GM23338 (cell line): ENCODE results near the gene KDM5C.

Experiments
- CREB1 ChIP-seq: fragments of 250-450 bp; sonication (Bioruptor Pico); IDR thresholded peaks from 2 replicates; pipeline ENCODE4 v1.5.0; 2020; ENCODE audit warnings: low read depth, mild to moderate bottlenecking, moderate library complexity
- CTCF ChIP-seq, 2 experiments: fragments of 200-600 bp in 1 of 2; sonication (generic) in 1 of 2; conservative IDR thresholded peaks; 2 replicates each; pipeline versions ENCODE4 v1.5.1 to v1.6.1; 2016 to 2017; ENCODE audit warnings: antibody characterized with exemption in 2 of 2, low read depth in 2 of 2, mild to moderate bottlenecking in 2 of 2, moderate library complexity in 1 of 2
- ETS1 ChIP-seq: IDR thresholded peaks from 2 replicates; pipeline ENCODE4 v1.6.1; 2016; ENCODE audit warnings: antibody characterized with exemption
- EZH2 ChIP-seq: fragments of 200-600 bp; sonication (generic); IDR thresholded peaks from one replicate; pipeline ENCODE4 v1.8.0; 2017; ENCODE audit warnings: antibody characterized with exemption, mild to moderate bottlenecking, low read depth; ENCODE audit not compliant: unreplicated experiment
- EZH2phosphoT487 ChIP-seq: fragments of 200-600 bp; sonication (generic); IDR thresholded peaks from one replicate; pipeline ENCODE4 v1.8.1; 2018; ENCODE audit warnings: antibody characterized with exemption; ENCODE audit not compliant: unreplicated experiment
- JUNB ChIP-seq: IDR thresholded peaks from one replicate; pipeline ENCODE4 v1.6.1; 2016; ENCODE audit warnings: antibody characterized with exemption; ENCODE audit not compliant: unreplicated experiment
- POLR2AphosphoS5 ChIP-seq: IDR thresholded peaks from 2 replicates; pipeline ENCODE4 v1.6.1; 2016; ENCODE audit warnings: antibody characterized with exemption, low read depth
- ZNF114 ChIP-seq: fragments of 250-450 bp; sonication (Bioruptor Pico); IDR thresholded peaks from 2 replicates; pipeline ENCODE4 v1.5.0; 2020; ENCODE audit warnings: mild to moderate bottlenecking, moderate library complexity
- TF ChIP-seq, protein P1 (sequence below): IDR thresholded peaks from one replicate; pipeline ENCODE4 v1.6.1; 2018; ENCODE audit warnings: antibody characterized with exemption; ENCODE audit not compliant: unreplicated experiment

- no peak for TF ChIP-seq CTCF (conservative IDR thresholded peaks at IDR 0.05; ENCODE audit: low read depth in 2 of 2)
- no peak for TF ChIP-seq CREB1 (CRISPR knock-in tag)
- no peak for TF ChIP-seq JUNB
- TF ChIP-seq POLR2AphosphoS5: no peak
- TF ChIP-seq EZH2phosphoT487: no peak
- TF ChIP-seq, protein P1, sequence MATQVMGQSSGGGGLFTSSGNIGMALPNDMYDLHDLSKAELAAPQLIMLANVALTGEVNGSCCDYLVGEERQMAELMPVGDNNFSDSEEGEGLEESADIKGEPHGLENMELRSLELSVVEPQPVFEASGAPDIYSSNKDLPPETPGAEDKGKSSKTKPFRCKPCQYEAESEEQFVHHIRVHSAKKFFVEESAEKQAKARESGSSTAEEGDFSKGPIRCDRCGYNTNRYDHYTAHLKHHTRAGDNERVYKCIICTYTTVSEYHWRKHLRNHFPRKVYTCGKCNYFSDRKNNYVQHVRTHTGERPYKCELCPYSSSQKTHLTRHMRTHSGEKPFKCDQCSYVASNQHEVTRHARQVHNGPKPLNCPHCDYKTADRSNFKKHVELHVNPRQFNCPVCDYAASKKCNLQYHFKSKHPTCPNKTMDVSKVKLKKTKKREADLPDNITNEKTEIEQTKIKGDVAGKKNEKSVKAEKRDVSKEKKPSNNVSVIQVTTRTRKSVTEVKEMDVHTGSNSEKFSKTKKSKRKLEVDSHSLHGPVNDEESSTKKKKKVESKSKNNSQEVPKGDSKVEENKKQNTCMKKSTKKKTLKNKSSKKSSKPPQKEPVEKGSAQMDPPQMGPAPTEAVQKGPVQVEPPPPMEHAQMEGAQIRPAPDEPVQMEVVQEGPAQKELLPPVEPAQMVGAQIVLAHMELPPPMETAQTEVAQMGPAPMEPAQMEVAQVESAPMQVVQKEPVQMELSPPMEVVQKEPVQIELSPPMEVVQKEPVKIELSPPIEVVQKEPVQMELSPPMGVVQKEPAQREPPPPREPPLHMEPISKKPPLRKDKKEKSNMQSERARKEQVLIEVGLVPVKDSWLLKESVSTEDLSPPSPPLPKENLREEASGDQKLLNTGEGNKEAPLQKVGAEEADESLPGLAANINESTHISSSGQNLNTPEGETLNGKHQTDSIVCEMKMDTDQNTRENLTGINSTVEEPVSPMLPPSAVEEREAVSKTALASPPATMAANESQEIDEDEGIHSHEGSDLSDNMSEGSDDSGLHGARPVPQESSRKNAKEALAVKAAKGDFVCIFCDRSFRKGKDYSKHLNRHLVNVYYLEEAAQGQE: no peak
- TF ChIP-seq EZH2: no peak
- no peak for TF ChIP-seq ZNF114 (CRISPR knock-in tag)
- TF ChIP-seq ETS1: no peak
Observed at GRCh38 chrX:53256446-53257041, 31.5 kb upstream of the KDM5C start.
